NCI-H2196 (cell line): Measurements from ENCODE around the gene COX8A.

Experiments
- DNase-seq: peaks from one replicate; lab custom pipeline; 2025; ENCODE audit not compliant: unreplicated experiment; lab: John Stamatoyannopoulos, UW

COX8A gene

GRCh38 chr11:64001484-64002420 lies 27.3 kb downstream of the COX8A start:
- DNase-seq, result no peak

- DNase-seq, result no peak
These were observed 29.6 kb downstream of the COX8A start for GRCh38 chr11:64003807-64004589.

DNA sequence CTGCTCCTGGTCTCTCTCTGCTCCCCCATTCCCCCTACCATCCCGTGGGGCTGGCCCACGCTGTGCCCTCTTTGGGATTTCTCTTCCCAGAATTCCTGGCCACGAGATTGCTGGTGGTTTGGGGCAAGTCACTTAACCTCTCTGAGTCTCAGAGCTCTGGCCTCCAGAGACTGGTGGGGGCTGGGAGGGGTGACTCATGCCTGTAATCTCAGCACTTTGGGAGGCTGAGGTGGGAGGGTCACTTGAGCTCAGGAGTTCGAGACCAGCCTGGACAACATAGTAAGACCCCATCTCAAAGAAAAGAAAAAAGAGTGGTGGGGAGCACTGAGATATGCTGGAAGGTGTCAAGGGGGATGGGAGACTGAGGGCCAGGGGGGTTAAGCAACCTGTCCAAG lies 30.2 kb downstream of the COX8A start:
- DNase-seq, result no peak

- no peak for DNase-seq
These were observed 31.3 kb downstream of the COX8A start for GRCh38 chr11:64005691-64006090.

- no peak for DNase-seq
These were observed 32.0 kb downstream of the COX8A start for GRCh38 chr11:64006398-64006797.

- DNase-seq, result no peak
These were observed 32.8 kb downstream of the COX8A start for GRCh38 chr11:64007160-64007628.

DNA sequence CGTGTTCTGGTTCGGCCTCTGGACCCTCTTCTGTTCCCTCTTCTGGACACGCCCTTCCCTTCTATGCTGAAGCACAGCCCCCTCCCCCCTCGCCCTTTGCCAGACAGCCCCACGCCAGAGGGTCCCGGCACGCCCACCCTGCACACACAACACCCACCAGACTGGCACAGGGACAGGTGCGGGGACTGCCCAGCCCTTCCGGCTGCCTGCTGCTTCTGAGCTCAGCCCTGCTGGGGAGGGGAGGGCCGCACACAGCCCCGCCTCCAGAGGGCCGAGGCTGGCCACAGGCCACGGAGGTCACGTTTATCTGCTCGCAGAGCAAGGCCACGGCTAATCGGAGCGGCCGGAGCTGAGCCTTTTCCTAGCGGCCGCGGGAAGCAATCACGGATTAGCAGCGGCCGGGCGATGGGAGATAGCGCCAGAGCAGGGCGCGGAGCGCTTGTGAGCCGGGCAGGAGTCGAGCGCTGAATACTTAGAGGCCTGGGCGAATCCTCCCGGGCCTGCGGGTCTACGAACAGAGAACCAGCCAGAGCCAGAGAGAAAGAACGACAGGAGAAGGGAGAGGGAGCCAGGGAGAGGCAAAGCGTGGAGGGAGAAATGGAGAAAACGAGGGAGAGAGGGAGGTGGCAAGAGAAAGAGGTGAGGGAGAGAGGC lies 33.3 kb downstream of the COX8A start:
- DNase-seq, result no peak

- no peak for DNase-seq
These were observed 34.0 kb downstream of the COX8A start for GRCh38 chr11:64008283-64008913.

- DNase-seq, result no peak
These were observed 34.7 kb downstream of the COX8A start for GRCh38 chr11:64008914-64009633.

- DNase-seq, result no peak
These were observed 35.3 kb downstream of the COX8A start for GRCh38 chr11:64009710-64010109.

GRCh38 chr11:64010783-64011182 lies 36.4 kb downstream of the COX8A start:
- no peak for DNase-seq

DNA sequence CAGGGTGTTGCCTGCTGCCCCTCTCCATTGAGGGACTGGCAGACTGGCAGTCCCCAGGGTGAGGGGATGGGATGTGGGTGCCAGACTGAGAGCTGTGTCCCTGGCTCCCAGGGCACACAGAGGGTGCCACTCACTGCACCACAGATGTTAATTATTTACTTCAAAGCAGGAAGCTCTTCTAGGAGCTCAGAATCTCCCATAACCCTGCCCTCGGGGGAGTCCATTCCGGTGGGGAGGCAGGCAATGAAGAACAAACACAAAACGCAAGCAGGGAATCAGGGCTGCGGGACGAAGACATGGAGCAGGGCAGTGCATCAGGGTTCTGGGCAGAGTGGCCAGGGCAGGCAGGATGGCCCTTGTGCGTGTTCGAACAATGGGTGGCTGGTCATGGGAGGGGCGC lies 37.0 kb downstream of the COX8A start:
- no peak for DNase-seq

DNA sequence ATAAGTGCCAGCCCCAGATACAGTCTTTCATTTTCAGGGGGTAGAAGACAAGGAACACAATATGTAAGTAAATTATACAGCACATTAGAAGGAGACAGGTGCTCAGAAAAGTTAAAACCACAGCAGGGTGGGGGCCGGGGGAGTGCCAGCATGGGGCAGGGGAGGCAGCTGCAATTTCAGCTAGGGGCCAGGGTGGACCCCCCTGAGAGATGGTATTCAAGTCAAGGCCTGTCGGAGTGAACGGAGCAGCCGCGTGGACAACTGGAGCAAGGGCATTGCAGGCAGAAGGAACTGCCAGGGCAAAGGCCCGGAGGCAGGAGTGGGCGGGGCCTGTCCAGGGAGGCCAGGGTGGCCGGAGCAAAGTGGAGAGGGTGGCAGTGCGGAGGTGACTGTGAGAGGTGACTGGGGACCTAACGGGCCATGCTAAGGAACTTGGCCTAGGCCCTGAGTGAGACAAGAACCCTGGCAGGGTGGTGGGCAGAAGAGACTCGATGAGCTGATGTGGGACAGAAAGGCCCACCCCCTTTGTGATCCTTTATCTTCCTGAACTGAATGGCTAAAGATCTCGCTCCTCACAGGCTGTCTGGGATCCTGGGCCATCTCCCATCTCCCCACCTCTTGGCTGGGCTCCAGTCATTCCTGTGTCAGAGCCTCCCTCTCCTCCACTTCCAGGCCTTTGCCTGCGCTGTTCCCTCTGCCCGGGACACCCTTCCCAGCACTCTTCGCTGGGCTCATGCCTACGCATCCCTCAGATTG lies 38.9 kb downstream of the COX8A start:
- DNase-seq, result no peak

DNA sequence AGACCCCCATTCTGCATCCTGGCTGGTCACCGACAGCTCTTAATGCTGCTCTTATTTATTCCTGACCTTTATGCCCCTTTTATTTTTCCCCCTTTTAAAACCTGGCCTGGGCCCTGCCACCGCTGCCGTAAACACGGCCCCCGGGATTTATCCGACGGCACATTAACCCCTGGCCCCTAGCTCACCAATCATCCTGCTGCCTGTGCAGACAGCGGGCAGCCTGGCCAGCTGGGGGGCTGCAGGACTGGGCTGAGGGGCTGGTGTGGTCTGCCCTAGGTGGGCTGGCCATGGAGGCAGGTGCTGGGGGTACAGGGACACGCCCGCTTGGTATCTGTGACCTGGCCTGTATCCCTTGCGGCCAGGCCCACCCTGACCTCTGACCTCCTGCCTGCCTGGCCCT lies 39.9 kb downstream of the COX8A start:
- no peak for DNase-seq

GRCh38 chr11:64015510-64015909 lies 41.1 kb downstream of the COX8A start:
- no peak for DNase-seq

- DNase-seq, result no peak
These were observed 41.8 kb downstream of the COX8A start for GRCh38 chr11:64015935-64016845.

DNA sequence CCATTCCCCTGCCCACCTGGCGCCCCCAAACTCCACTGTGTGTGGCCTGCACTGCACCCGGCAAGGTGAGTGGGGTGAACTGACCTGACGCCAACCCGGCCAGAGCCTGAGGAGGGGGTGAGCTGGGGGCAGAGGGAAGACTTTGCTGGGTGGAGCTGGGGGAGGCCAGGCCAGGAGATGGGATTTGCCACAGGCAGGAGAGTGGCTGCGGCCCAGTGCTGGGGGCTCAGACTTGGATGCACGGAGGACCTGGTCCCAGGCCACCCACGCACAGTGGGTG lies 43.5 kb downstream of the COX8A start:
- no peak for DNase-seq

- DNase-seq, result no peak
These were observed 43.9 kb downstream of the COX8A start for GRCh38 chr11:64018310-64018709.
